Measurements from ENCODE around the gene MED15. TPM values are rescaled to one million over a fixed set of nuclear protein-coding genes. Genes with fewer than 3 reads are reported as not detected.

The MED15 gene
- total and polyA plus RNA-seq, 2 experiments from 2014 or later, result 45.1 to 45.3 TPM

GRCh38 chr22:20601308-20601707 lies 93.9 kb downstream of the MED15 start:
- Histone ChIP-seq H3K27ac (no peak overlapping the region), H3K4me3 (no peak overlapping the region), H3K36me3 (no peaks in the 10 kb centered on the region), H3K9me3 (ENCODE audit: low read depth) (no peaks in the 10 kb centered on the region), H3K4me1 (ENCODE audit: low read depth) (no peaks in the 10 kb centered on the region), H3K27me3 (no peaks in the 10 kb centered on the region)
- no peak for TF ChIP-seq CTCF (IDR thresholded peaks at IDR 0.05; ENCODE audit: low read depth, low read length)
- DNase-seq (ENCODE audit: low read depth in 1 of 2, low spot score in 1 of 2), result no peak

- no peak overlapping the region for H3K4me3 ChIP-seq
- no peak overlapping the region for H3K27ac ChIP-seq
- no peaks in the 10 kb centered on the region for H3K27me3 ChIP-seq
- DNase-seq (ENCODE audit: low read depth in 1 of 2, low spot score in 1 of 2), result no peak
- H3K9me3 ChIP-seq (ENCODE audit: low read depth), result no peaks in the 10 kb centered on the region
- H3K36me3 ChIP-seq, result no peaks in the 10 kb centered on the region
- peaks cover 5% of the 10 kb centered on the region for H3K4me1 ChIP-seq (ENCODE audit: low read depth)
- TF ChIP-seq CTCF (IDR thresholded peaks at IDR 0.05; ENCODE audit: low read depth, low read length), result no peak
These were observed 95.3 kb downstream of the MED15 start for GRCh38 chr22:20602609-20603164.

GRCh38 chr22:20604092-20604747 lies 96.8 kb downstream of the MED15 start:
- TF ChIP-seq CTCF (IDR thresholded peaks at IDR 0.05; ENCODE audit: low read depth, low read length), result no peak
- H3K36me3 ChIP-seq, result no peaks in the 10 kb centered on the region
- DNase-seq (ENCODE audit: low read depth in 1 of 2, low spot score in 1 of 2), result no peak

GRCh38 chr22:20604776-20605221 lies 97.4 kb downstream of the MED15 start:
- no peaks in the 10 kb centered on the region for H3K27me3 ChIP-seq
- H3K27ac ChIP-seq, result no peak overlapping the region
- no peak for DNase-seq (ENCODE audit: low read depth in 1 of 2, low spot score in 1 of 2)
- no peaks in the 10 kb centered on the region for H3K9me3 ChIP-seq (ENCODE audit: low read depth)
- peaks cover 5% of the 10 kb centered on the region for H3K4me1 ChIP-seq (ENCODE audit: low read depth)
- no peaks in the 10 kb centered on the region for H3K36me3 ChIP-seq
- TF ChIP-seq CTCF (IDR thresholded peaks at IDR 0.05; ENCODE audit: low read depth, low read length), result no peak
- H3K4me3 ChIP-seq, result no peak overlapping the region

More at GRCh38 chr22:20604092-20604747, 96.8 kb downstream of the MED15 start:
- Histone ChIP-seq H3K9me3 (ENCODE audit: low read depth) (no peaks in the 10 kb centered on the region), H3K4me1 (ENCODE audit: low read depth) (peaks cover 5% of the 10 kb centered on the region), H3K27ac (no peak overlapping the region), H3K27me3 (no peaks in the 10 kb centered on the region), H3K4me3 (no peak overlapping the region)

GRCh38 chr22:20605328-20605727 lies 97.9 kb downstream of the MED15 start:
- H3K4me3 ChIP-seq, result no peak overlapping the region
- H3K27me3 ChIP-seq, result no peaks in the 10 kb centered on the region
- no peaks in the 10 kb centered on the region for H3K36me3 ChIP-seq
- no peak for DNase-seq (ENCODE audit: low read depth in 1 of 2, low spot score in 1 of 2)
- no peak for TF ChIP-seq CTCF (IDR thresholded peaks at IDR 0.05; ENCODE audit: low read depth, low read length)
- H3K4me1 ChIP-seq (ENCODE audit: low read depth), result peaks cover 5% of the 10 kb centered on the region
- H3K27ac ChIP-seq, result no peak overlapping the region
- no peaks in the 10 kb centered on the region for H3K9me3 ChIP-seq (ENCODE audit: low read depth)

Data from cardiac muscle cell (in vitro differentiated cells and primary cell).